Esophagus (tissue), 2 donors: ENCODE results near the gene DNMBP. TPM values are rescaled to one million over a fixed set of nuclear protein-coding genes. Genes with fewer than 3 reads are reported as not detected.

Source experiments
- H3K27ac ChIP-seq, 2 donors: one replicate each; pipeline ENCODE4 v1.5.1; 2013; ENCODE audit warnings: low read depth in 2 of 2, mild to moderate bottlenecking in 2 of 2, inconsistent platforms in 1 of 2, low read length in 1 of 2, moderate library complexity in 1 of 2
- H3K27me3 ChIP-seq, 2 donors: one replicate each; pipeline ENCODE4 v1.6.1; 2013; ENCODE audit warnings: low read length in 2 of 2, control low read depth in 1 of 2, mild to moderate bottlenecking in 1 of 2; ENCODE audit not compliant: insufficient read depth in 2 of 2, control insufficient read depth in 1 of 2
- H3K36me3 ChIP-seq, 2 donors: one replicate each; pipeline ENCODE4 v1.6.1; 2013; ENCODE audit warnings: low read length in 1 of 2; ENCODE audit not compliant: control insufficient read depth in 2 of 2, insufficient read depth in 2 of 2
- H3K4me1 ChIP-seq, 2 donors: one replicate each; pipeline ENCODE4 v1.6.1; 2013; ENCODE audit warnings: low read length in 1 of 2; ENCODE audit not compliant: control insufficient read depth in 2 of 2, insufficient read depth in 2 of 2
- H3K4me3 ChIP-seq, 2 donors: one replicate each; pipeline ENCODE4 v1.5.1; 2013; ENCODE audit warnings: low read length in 2 of 2, mild to moderate bottlenecking in 2 of 2, low read depth in 1 of 2, moderate library complexity in 1 of 2
- H3K9me3 ChIP-seq, 2 donors: one replicate each; pipeline ENCODE4 v1.6.1; 2013; ENCODE audit warnings: mild to moderate bottlenecking in 2 of 2, low read depth in 1 of 2, low read length in 1 of 2, moderate library complexity in 1 of 2; ENCODE audit not compliant: control insufficient read depth in 2 of 2, insufficient read depth in 1 of 2
- WGBS, 2 donors: extraction: QIAGEN DNeasy Blood & Tissue Kit; methylation state at CpG; one replicate each; pipeline ENCODE4 v1.1.7; 2013; 5-methylcytosine and 5-hydroxymethylcytosine counted together
- polyA plus RNA-seq, 2 donors: library from polyadenylated mRNA; stranded (reverse); fragments of 200-250 nt; gene quantifications; one replicate each; pipeline ENCODE4 v1.2.3, GENCODE V29; 2013
- donor health status: healthy with polysubstance abuse.
- donor health status: Bipolar disorder and iron deficiency.

Gene DNMBP
- polyA plus RNA-seq, 2 donors: 5.4 to 6.4 TPM

DNA sequence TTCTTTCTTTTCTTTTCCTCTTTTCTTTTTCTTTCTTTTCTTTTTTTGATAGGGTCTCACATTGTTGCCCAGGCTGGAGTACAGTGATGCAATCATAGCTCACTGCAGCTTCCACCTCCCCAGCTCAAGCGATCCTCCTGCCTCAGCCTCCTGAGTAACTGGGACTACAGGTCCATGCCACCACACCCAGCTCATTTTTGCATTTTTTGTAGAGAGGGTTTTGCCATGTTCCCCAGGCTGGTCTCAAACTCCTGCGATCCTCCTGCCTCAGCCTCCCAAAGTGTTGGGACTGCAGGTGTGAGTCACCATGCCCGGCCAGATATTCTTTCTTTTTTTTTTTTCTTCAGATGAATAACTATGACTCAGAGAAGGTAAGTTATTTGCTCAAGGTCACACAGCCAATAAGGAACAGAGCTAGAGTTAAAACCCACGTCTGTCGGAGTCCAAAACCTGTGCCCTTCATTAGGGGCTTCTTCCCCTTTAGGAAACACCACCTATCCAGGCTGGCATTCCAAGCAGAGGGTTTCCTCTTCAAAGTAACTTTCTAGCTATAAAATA is 28.1 kb upstream of the DNMBP start:
- Histone ChIP-seq H3K4me1 (peaks cover 0 to 2% of the 10 kb centered on the region in 2 donors), H3K27me3 (no peaks in the 10 kb centered on the region), H3K27ac (peak overlapping the region; percentile 15 to 26), H3K4me3 (no peak overlapping the region), H3K36me3 (no peaks in the 10 kb centered on the region), H3K9me3 (no peaks in the 10 kb centered on the region)
- WGBS, 2 donors: 58 to 71% methylated on average over 5 of the region's 5 CpGs

DNA sequence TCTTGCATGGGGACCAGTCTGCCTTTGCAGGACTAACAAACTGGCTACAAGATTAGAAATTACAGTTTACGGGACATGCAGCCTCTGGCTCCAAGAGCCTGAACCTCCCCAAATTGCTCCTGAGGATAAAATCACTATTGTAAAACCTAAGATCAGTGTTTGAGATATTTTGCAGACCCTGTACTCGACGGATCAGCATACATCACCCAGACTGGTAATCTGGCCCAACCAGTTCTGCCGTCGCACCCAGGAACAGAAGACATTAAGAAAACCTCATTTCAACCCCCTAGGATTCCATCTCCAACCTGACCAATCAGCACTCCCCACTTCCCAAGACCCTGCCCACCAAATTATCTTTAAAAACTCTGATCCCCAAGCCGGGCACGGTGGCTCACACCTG is 27.1 kb upstream of the DNMBP start:
- Histone ChIP-seq H3K36me3 (no peaks in the 10 kb centered on the region), H3K4me3 (no peak overlapping the region), H3K4me1 (peaks cover 0 to 2% of the 10 kb centered on the region in 2 donors), H3K27me3 (no peaks in the 10 kb centered on the region), H3K27ac (no peak overlapping the region), H3K9me3 (no peaks in the 10 kb centered on the region)
- 71 to 83% methylated on average over 7 of the region's 7 CpGs for WGBS, 2 donors

DNA sequence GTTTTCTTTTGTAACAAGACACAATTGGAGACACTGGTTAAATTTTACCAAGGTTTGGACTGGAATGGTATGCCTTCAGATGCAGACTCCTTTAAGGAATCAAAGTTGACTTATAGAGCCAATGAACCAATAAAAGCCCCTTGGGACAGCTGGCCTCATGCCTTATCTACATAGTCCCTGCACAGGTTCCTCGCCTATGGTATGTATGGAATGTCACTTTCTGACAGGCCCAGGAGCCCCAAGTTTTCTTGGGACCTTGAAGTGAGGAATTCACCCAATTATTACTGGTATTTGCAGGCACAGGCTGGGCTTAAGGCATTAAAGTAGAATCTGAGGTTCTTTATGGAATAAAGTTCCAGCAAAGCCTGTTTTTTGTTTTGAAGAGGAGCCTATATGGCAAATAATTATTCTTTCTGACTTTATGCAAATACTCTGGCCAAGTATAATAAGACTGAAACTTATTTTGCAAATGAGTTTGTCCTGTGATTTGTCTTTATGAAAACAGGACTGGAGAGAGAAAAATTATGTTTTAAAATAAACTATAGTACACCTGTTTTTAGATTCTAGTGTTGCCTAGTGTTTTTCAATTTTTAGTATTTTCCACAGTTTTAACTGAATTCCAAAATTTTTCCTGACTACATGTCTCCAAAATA is 24.1 kb upstream of the DNMBP start:
- H3K9me3 ChIP-seq: no peaks in the 10 kb centered on the region
- 70% methylated on average over 1 of the region's 1 CpG for WGBS, 2 donors
- no peaks in the 10 kb centered on the region for H3K36me3 ChIP-seq
- H3K4me3 ChIP-seq: no peak overlapping the region
- no peak overlapping the region for H3K27ac ChIP-seq
- peaks cover 0 to 2% of the 10 kb centered on the region in 2 donors for H3K4me1 ChIP-seq
- no peaks in the 10 kb centered on the region for H3K27me3 ChIP-seq

DNA sequence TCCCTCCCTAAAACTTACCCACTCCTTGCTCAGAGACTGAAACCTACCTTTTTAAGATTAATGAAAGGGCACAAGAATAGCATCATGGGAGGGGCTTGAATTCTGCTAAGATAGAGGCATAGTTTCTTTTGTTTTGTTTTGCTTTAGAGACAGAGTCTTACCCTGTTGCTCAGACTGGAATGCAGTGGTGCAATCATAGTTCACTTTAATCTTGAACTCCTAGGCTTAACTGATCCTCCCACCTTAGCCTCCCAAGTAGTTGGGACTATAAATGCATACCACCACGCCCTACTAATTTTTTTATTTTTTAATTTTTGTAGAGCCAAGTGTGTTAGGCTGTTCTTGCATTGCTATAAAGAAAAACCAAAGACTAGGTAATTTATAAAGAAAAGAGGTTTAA is 17.7 kb upstream of the DNMBP start:
- 87 to 90% methylated on average over 1 of the region's 1 CpG for WGBS, 2 donors
- H3K4me3 ChIP-seq: no peak overlapping the region
- H3K36me3 ChIP-seq: no peaks in the 10 kb centered on the region
- H3K27ac ChIP-seq: no peak overlapping the region
- H3K4me1 ChIP-seq: no peaks in the 10 kb centered on the region
- H3K9me3 ChIP-seq: peaks cover 0 to 2% of the 10 kb centered on the region in 2 donors
- no peaks in the 10 kb centered on the region for H3K27me3 ChIP-seq

GRCh38 chr10:100025576-100025975 is 15.8 kb upstream of the DNMBP start:
- H3K27me3 ChIP-seq: no peaks in the 10 kb centered on the region
- peaks cover 0 to 2% of the 10 kb centered on the region in 2 donors for H3K9me3 ChIP-seq
- no peaks in the 10 kb centered on the region for H3K36me3 ChIP-seq
- H3K4me3 ChIP-seq: no peak overlapping the region
- H3K4me1 ChIP-seq: no peaks in the 10 kb centered on the region
- H3K27ac ChIP-seq: no peak overlapping the region
- WGBS, 2 donors: 66 to 82% methylated on average over 5 of the region's 5 CpGs

DNA sequence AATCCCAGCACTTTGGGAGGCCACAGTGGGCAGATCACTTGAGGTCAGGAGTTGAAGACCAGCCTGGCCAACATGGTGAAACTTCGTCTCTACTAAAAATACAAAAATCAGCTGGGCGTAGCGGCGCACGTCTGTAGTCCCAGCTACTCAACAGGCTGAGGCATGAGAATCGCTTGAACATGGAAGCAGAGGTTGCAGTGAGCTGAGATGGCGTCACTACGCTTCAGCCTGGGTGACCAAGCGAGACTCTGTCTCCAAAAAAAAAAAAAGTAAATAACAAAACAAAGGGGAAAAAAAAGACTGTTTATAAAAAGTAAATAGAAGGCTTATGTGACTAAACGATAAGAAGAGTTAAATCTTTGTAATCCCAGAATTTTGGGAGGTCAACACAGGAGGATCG is 15.0 kb upstream of the DNMBP start:
- no peaks in the 10 kb centered on the region for H3K27me3 ChIP-seq
- no peaks in the 10 kb centered on the region for H3K36me3 ChIP-seq
- no peak overlapping the region for H3K4me3 ChIP-seq
- H3K9me3 ChIP-seq: peaks cover 0 to 2% of the 10 kb centered on the region in 2 donors
- H3K27ac ChIP-seq: no peak overlapping the region
- 79 to 83% methylated on average over 11 of the region's 11 CpGs for WGBS, 2 donors
- no peaks in the 10 kb centered on the region for H3K4me1 ChIP-seq

DNA sequence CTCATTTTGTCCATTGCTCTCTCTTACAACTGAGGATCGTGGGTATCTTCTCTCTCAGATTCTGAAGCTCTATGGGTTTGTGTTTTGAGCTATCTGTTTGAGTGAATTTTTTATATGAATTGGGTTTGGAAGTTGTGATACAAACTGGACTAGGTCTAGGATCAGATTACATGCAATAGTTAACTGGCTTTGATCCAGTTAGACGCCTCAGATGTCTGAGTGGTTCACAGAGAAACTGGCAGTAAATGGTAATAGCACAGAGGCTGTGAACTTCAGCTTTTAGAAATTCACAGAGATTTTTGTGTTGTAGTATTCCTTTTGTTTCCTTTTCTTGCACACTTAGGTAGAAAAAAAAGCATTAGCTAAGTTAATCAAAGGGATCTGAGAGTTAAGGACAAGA is 12.7 kb upstream of the DNMBP start:
- Histone ChIP-seq H3K4me3 (no peak overlapping the region), H3K27me3 (no peaks in the 10 kb centered on the region), H3K9me3 (no peaks in the 10 kb centered on the region), H3K36me3 (no peaks in the 10 kb centered on the region), H3K27ac (no peak overlapping the region), H3K4me1 (no peaks in the 10 kb centered on the region)
- whole genome bisulfite sequencing, 2 donors: 60 to 63% methylated on average over 2 of the region's 2 CpGs

GRCh38 chr10:100021322-100021721 is 11.6 kb upstream of the DNMBP start:
- Histone ChIP-seq H3K36me3 (no peaks in the 10 kb centered on the region), H3K27ac (no peak overlapping the region), H3K4me3 (no peak overlapping the region), H3K4me1 (no peaks in the 10 kb centered on the region), H3K9me3 (no peaks in the 10 kb centered on the region), H3K27me3 (no peaks in the 10 kb centered on the region)
- WGBS, 2 donors: 87 to 93% methylated on average over 1 of the region's 1 CpG

DNA sequence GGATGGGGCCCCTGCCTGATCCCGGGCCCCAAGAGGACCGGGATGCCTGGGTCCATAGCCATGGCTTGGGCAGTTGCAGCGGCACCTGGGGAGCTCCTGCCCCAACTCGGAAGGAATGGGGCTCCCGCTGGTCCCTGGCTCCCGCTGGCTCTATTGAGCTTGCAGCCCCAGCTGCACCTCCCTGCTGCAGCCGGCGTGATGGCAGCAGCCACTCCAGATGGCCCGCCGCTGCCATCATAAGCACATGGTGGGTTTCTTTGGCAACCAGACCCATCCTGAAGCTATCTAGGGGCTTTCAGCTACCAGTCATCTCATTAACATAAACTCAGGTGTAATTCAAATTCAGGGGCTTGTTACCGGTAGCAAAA is 11.1 kb upstream of the DNMBP start:
- H3K27me3 ChIP-seq: no peaks in the 10 kb centered on the region
- H3K36me3 ChIP-seq: no peaks in the 10 kb centered on the region
- H3K9me3 ChIP-seq: no peaks in the 10 kb centered on the region
- no peaks in the 10 kb centered on the region for H3K4me1 ChIP-seq
- no peak overlapping the region for H3K27ac ChIP-seq
- 64 to 82% methylated on average over 11 of the region's 11 CpGs for WGBS, 2 donors
- no peak overlapping the region for H3K4me3 ChIP-seq
